Measurements from ENCODE around the gene CDKN1A. TPM values are rescaled to one million over a fixed set of nuclear protein-coding genes. Genes with fewer than 3 reads are reported as not detected.
A peak's percentile ranks its signal among the peaks of the same experiment; 100 is the strongest.

CDKN1A gene
- total RNA-seq, 6 donors from 2014 or later: 61.8 to 186 (median 127) TPM

- H3K27me3 ChIP-seq: no peaks in the 10 kb centered on the region
- DNase-seq: no peak
- ATAC-seq (ENCODE audit: low FRiP score in 2 of 2): no peak
Observed at GRCh38 chr6:36665180-36665579, 13.3 kb upstream of the CDKN1A start.

GRCh38 chr6:36666287-36666686, 12.2 kb upstream of the CDKN1A start:
- WGBS, 2 donors: 89 to 93% methylated on average over 2 of the region's 2 CpGs
- peaks cover 4 to 9% (median 9%) of the 10 kb centered on the region in 4 donors for H3K4me1 ChIP-seq
- DNase-seq (no peak), ATAC-seq (ENCODE audit: low FRiP score in 2 of 2) (no peak)
- H3K9me3 ChIP-seq: no peaks in the 10 kb centered on the region
- H3K36me3 ChIP-seq: no peaks in the 10 kb centered on the region
- H3K27me3 ChIP-seq: no peaks in the 10 kb centered on the region
- H3K27ac ChIP-seq: no peak overlapping the region
- TF ChIP-seq POLR2AphosphoS5 (IDR thresholded peaks at IDR 0.05) (no peak), CTCF (IDR thresholded peaks at IDR 0.05) (no peak), POLR2A (IDR thresholded peaks at IDR 0.05) (no peak), EP300 (IDR thresholded peaks at IDR 0.05) (no peak)
- no peak overlapping the region for H3K4me3 ChIP-seq

More at GRCh38 chr6:36665180-36665579, 13.3 kb upstream of the CDKN1A start:
- peaks cover 9 to 20% (median 18%) of the 10 kb centered on the region in 4 donors for H3K4me1 ChIP-seq
- TF ChIP-seq POLR2AphosphoS5 (IDR thresholded peaks at IDR 0.05): no peak
- no peak for TF ChIP-seq CTCF (IDR thresholded peaks at IDR 0.05)
- no peak for TF ChIP-seq EP300 (IDR thresholded peaks at IDR 0.05)
- no peak for TF ChIP-seq POLR2A (IDR thresholded peaks at IDR 0.05)
- H3K36me3 ChIP-seq: no peaks in the 10 kb centered on the region
- H3K9me3 ChIP-seq: no peaks in the 10 kb centered on the region
- H3K27ac ChIP-seq: no peak overlapping the region
- no peak overlapping the region for H3K4me3 ChIP-seq
- 84 to 97% methylated on average over 4 of the region's 4 CpGs for WGBS, 2 donors

- peak; percentile 83 to 86 for DNase-seq
- Histone ChIP-seq H3K27ac (peak overlapping the region in 2 of 4 donors; percentile 21 to 41), H3K36me3 (no peaks in the 10 kb centered on the region), H3K4me3 (no peak overlapping the region), H3K4me1 (peaks cover 4 to 9% (median 9%) of the 10 kb centered on the region in 4 donors), H3K27me3 (no peaks in the 10 kb centered on the region), H3K9me3 (no peaks in the 10 kb centered on the region)
- no peak for TF ChIP-seq CTCF (IDR thresholded peaks at IDR 0.05)
- peak; percentile 19 to 30 for TF ChIP-seq POLR2AphosphoS5 (IDR thresholded peaks at IDR 0.05)
- no peak for TF ChIP-seq EP300 (IDR thresholded peaks at IDR 0.05)
- peak in 1 of 4 donors; percentile 28 for TF ChIP-seq POLR2A (IDR thresholded peaks at IDR 0.05)
- 55 to 67% methylated on average over 9 of the region's 9 CpGs for WGBS, 2 donors
- peak; percentile 76 to 96 for ATAC-seq (ENCODE audit: low FRiP score in 2 of 2)
Observed at GRCh38 chr6:36666826-36667591, 11.5 kb upstream of the CDKN1A start.

- H3K9me3 ChIP-seq: no peaks in the 10 kb centered on the region
- 88 to 89% methylated on average over 7 of the region's 7 CpGs for WGBS, 2 donors
- TF ChIP-seq CTCF (IDR thresholded peaks at IDR 0.05) (no peak), POLR2A (IDR thresholded peaks at IDR 0.05) (no peak), EP300 (IDR thresholded peaks at IDR 0.05) (no peak), POLR2AphosphoS5 (IDR thresholded peaks at IDR 0.05) (no peak)
Observed at GRCh38 chr6:36668591-36668990, 9.9 kb upstream of the CDKN1A start.

More at GRCh38 chr6:36668591-36668990, 9.9 kb upstream of the CDKN1A start:
- Histone ChIP-seq H3K27ac (no peak overlapping the region), H3K36me3 (no peaks in the 10 kb centered on the region), H3K27me3 (no peaks in the 10 kb centered on the region), H3K4me1 (peaks cover 4 to 9% (median 9%) of the 10 kb centered on the region in 4 donors), H3K4me3 (no peak overlapping the region)
- no peak for DNase-seq
- no peak for ATAC-seq (ENCODE audit: low FRiP score in 2 of 2)
